LNCaP clone FGC (cell line): ENCODE measurements around the gene ATP12A.

Experiments used
- DNase-seq: peaks from one replicate; pipeline ENCODE4 v3.0.0-alpha.2; 2011; ENCODE audit warnings: low read depth
- H3K4me3 ChIP-seq: 2 replicates; pipeline ENCODE4 v1.5.1; 2011; ENCODE audit warnings: mild to moderate bottlenecking, low read depth, low read length, control low read depth
- TF ChIP-seq, protein P1 (sequence below): IDR thresholded peaks from 2 replicates; pipeline ENCODE4 v1.5.1; 2012; ENCODE audit warnings: mild to moderate bottlenecking; ENCODE audit not compliant: control insufficient read depth, insufficient read depth; ENCODE audit errors: extremely low read depth

ATP12A gene

DNA sequence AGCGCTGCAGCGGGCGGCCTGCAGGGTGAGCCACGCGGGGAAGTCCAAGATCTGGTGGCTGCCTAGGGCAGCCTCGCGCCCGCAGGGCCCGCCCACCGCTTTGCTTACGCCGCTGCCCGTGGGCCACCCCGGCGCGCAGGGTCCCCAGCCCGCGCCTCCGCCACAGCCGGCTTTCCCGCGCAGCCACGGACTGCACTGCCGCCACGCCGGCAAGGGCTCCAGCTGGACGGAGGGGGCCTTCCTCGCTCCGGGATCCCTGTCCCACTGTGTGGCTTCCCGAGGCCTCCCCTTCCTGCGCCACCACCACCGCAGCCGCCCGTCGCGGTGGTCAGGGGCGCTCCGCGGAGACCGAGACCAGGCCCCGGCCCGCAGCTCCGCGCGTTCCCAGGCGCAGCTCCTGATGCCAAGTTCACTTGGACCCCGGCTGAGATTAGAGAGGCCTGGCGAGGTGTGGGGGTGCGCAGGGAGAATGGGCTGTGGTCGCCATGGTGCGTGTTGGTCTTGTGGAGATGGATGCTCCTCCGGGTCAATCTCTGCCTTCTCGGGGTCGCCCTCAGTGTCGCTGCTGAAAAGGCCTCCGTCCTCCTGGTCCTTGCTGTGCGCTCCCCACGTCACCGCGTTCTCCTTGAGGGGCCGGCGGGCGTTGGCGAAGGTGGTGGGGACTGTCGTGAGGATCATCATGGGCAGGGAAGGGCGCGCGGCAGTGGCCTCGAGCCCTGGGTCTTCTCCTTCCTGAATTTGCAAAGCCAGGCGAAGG lies 65.8 kb downstream of the ATP12A start:
- no peak for DNase-seq
- TF ChIP-seq, protein P1, sequence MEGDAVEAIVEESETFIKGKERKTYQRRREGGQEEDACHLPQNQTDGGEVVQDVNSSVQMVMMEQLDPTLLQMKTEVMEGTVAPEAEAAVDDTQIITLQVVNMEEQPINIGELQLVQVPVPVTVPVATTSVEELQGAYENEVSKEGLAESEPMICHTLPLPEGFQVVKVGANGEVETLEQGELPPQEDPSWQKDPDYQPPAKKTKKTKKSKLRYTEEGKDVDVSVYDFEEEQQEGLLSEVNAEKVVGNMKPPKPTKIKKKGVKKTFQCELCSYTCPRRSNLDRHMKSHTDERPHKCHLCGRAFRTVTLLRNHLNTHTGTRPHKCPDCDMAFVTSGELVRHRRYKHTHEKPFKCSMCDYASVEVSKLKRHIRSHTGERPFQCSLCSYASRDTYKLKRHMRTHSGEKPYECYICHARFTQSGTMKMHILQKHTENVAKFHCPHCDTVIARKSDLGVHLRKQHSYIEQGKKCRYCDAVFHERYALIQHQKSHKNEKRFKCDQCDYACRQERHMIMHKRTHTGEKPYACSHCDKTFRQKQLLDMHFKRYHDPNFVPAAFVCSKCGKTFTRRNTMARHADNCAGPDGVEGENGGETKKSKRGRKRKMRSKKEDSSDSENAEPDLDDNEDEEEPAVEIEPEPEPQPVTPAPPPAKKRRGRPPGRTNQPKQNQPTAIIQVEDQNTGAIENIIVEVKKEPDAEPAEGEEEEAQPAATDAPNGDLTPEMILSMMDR: no peak
- no peak overlapping the region for H3K4me3 ChIP-seq

DNA sequence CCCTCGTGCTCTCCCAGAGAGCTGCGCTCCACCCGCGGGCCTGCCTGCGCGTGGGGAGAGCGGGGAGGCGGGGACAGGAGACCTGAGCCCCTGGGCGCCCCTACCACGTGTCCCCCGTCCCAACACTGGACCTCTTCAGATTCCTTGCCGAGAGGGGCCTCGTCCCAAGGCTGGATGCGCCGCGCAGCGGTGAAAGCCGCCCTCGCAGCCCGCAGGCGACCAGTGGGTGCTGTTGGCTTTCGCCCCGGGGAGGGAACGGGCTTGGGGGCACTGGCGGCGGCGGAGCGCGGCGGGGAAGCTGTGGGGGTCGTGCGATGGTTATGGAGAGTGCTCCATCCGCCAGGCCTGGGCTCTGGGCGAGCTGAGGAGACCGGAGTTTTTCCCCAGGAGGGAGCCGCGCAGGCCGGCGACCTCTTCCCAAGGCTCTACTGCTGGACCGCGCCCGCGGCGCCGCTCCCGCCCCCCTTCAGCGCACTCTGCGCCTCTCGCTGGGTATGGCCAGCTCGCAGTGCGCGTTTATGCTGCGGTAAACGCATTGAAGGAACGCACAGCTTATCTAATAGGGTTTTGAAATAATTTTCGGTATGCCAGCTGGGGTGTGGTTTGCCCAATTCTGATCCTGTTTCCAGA lies 66.5 kb downstream of the ATP12A start:
- TF ChIP-seq, protein P1: no peak
- H3K4me3 ChIP-seq: no peak overlapping the region
- DNase-seq: no peak

DNA sequence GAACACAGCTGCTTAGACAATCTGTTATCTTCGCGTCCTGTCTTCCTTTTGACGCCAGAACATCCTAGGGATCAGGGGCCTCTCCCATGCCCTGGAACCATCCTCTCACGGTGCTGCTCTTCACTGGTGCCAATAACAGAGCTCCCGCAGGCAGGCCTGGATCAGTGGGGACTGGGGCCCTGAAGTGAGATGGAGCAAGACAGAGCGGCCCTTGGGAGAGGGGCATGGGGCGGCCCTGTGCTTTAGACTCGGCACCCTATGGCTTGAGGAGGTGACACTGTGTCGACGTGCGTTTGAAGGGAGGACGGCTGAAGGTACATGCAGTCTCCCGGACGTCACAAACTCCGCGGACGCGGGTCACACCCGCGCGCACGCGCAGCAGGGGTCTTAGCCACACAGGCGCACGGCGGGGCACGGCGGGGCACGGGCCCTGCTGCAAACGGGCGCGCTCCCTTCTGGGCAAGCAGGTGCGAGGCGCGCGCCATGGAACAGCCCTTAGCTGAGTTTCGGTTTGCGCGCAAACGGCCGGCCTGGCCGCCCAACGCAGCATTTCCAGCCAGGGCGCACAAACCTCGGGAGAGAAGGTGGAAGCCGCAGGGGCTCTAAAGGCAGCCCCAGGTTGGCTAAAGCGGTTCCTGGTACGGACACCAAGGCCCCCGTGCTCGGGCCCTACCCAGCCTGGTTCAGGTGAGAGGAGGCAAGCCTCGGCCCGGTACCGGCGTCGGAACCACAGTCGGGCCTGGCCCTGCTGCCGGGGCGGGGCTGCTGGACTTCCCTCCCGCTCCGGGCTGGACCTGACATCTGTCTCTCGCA lies 67.2 kb downstream of the ATP12A start:
- H3K4me3 ChIP-seq: peak overlapping the region; percentile 36
- no peak for DNase-seq
- TF ChIP-seq, protein P1: no peak

DNA sequence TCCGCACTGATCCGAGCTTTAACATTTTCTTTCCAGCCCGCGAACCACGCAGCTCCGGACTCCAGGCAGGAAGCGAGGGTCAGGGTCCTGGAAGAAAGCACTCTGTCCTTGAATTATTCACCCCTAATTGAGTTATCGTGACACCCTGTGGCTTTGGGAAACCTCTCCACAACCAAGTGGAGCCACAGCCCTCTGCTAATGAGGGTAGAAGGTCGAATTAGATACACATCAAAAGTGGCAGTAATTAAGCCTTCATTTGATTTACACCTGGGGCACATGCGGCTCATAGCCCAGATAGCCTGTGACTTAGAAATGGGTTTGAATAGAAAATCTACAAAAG lies 67.8 kb downstream of the ATP12A start:
- no peak for DNase-seq
- TF ChIP-seq, protein P1: no peak
- H3K4me3 ChIP-seq: peak overlapping the region; percentile 36; the same call in 1 of the 2 replicates

DNA sequence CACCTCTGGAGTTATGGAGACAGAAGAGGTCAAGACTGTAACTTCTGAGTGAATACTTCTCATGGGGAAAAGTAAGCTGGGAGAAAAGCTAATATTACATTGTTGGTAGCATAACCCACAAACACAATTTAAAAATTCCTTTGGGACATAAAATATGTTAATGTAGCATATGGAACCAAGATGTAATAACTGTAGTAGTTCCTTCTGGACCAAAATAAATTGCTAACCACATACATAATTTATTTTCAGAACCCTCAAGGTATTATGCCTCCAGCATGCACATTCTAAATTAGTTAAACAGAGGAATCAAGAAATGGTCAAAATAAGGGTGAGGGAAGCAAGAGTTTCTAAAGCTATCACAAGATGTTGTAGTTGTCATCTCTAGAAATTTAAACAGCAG lies 79.0 kb downstream of the ATP12A start:
- TF ChIP-seq, protein P1: no peak
- DNase-seq: no peak
- no peak overlapping the region for H3K4me3 ChIP-seq
